Osteoblast (primary cell): ENCODE measurements around the gene KAZN. TPM values are rescaled to one million over a fixed set of nuclear protein-coding genes. Genes with fewer than 3 reads are reported as not detected.

ENCODE experiments used
- DNase-seq: peaks from one replicate; pipeline ENCODE4 v3.0.0; 2011; ENCODE audit warnings: low spot score, mixed read lengths; ENCODE audit not compliant: insufficient read length; ENCODE audit errors: missing footprints
- H2AFZ ChIP-seq: 2 replicates; pipeline ENCODE4 v1.6.0; 2011; ENCODE audit warnings: mild to moderate bottlenecking, low read length
- H3K27ac ChIP-seq: 2 replicates; pipeline ENCODE4 v1.5.1; 2011; ENCODE audit warnings: mild to moderate bottlenecking, low read depth, low read length, moderate library complexity
- H3K27me3 ChIP-seq: 2 replicates; pipeline ENCODE4 v1.6.0; 2012; ENCODE audit warnings: mild to moderate bottlenecking, control low read depth, inconsistent platforms, low read length, moderate library complexity; ENCODE audit not compliant: insufficient read depth
- H3K36me3 ChIP-seq: 2 replicates; pipeline ENCODE4 v1.5.1; 2011; ENCODE audit warnings: mild to moderate bottlenecking, low read length, control low read depth, moderate library complexity; ENCODE audit not compliant: insufficient read depth
- H3K4me1 ChIP-seq: 2 replicates; pipeline ENCODE4 v1.5.1; 2011; ENCODE audit warnings: mild to moderate bottlenecking, low read length, control low read depth, moderate library complexity; ENCODE audit not compliant: insufficient read depth
- H3K4me2 ChIP-seq: 2 replicates; pipeline ENCODE4 v1.6.0; 2011; ENCODE audit warnings: mild to moderate bottlenecking, low read length; ENCODE audit not compliant: insufficient read depth
- H3K4me3 ChIP-seq: fragments of 200-600 bp; sonication (generic); 3 replicates; pipeline ENCODE4 v1.5.1; 2012; ENCODE audit warnings: mild to moderate bottlenecking, low read length, inconsistent platforms; ENCODE audit not compliant: insufficient read depth
- H3K79me2 ChIP-seq: 2 replicates; pipeline ENCODE4 v1.6.0; 2012; ENCODE audit warnings: mild to moderate bottlenecking, low read length, control low read depth, inconsistent platforms; ENCODE audit not compliant: insufficient read depth
- H3K9me3 ChIP-seq: 2 replicates; pipeline ENCODE4 v1.5.1; 2011; ENCODE audit warnings: low read depth, low read length, control low read depth
- H4K20me1 ChIP-seq: 2 replicates; pipeline ENCODE4 v1.6.0; 2012; ENCODE audit warnings: mild to moderate bottlenecking, low read length, control low read depth; ENCODE audit not compliant: insufficient read depth
- total RNA-seq: library from RNA; depleted of rRNA; stranded (reverse); fragments of >200 nt; gene quantifications from 2 replicates; pipeline ENCODE4 v1.2.3, GENCODE V29; 2012
- TF ChIP-seq, protein P1 (sequence below): IDR thresholded peaks from 2 replicates; pipeline ENCODE4 v1.5.1; 2011; ENCODE audit warnings: mild to moderate bottlenecking, low read depth, low read length, moderate library complexity; ENCODE audit errors: extremely low read depth

The KAZN gene
- total RNA-seq, 1 donor: 9.0 TPM

DNA sequence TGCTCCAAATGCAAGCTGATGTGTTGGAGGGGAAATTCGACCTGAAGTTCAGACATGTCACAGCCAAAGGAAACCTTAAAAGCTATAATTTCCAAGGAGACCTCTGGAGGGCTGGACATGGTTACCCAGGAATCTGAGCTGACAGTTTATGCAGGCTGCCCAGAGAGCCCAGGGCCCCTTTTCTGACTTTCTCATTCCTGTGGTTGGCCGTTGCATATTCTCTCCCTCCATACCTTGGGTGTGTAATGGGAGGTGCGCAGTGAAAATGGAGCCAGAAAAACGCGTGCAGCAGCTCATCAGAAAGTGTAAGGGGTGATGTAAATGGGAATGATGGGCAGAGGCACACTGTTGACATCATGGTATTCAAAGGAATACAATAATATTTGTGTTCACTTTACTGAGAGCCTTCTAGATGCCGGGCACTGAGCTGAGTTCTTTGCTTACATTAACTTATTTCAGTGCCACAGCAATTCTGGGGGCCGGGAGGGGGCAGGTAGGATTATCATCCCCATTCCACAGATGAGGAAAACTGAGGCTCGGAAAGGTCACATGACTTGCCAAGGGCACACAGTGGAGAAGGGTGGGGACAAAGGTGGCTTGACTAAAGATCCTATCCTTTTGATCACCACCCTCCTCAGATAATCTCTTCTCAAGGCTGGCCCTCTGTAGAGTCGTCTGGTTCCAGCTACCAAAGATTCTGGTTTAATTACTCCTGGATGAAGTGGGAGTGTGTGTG is 38.6 kb downstream of the KAZN start:
- Histone ChIP-seq H3K4me2 (no peak overlapping the region), H3K4me3 (no peak overlapping the region), H4K20me1 (no peaks in the 10 kb centered on the region), H3K27ac (no peak overlapping the region), H3K79me2 (no peaks in the 10 kb centered on the region), H3K4me1 (no peaks in the 10 kb centered on the region), H3K36me3 (no peaks in the 10 kb centered on the region), H2AFZ (no peak overlapping the region), H3K9me3 (no peaks in the 10 kb centered on the region), H3K27me3 (no peaks in the 10 kb centered on the region)
- TF ChIP-seq, protein P1, sequence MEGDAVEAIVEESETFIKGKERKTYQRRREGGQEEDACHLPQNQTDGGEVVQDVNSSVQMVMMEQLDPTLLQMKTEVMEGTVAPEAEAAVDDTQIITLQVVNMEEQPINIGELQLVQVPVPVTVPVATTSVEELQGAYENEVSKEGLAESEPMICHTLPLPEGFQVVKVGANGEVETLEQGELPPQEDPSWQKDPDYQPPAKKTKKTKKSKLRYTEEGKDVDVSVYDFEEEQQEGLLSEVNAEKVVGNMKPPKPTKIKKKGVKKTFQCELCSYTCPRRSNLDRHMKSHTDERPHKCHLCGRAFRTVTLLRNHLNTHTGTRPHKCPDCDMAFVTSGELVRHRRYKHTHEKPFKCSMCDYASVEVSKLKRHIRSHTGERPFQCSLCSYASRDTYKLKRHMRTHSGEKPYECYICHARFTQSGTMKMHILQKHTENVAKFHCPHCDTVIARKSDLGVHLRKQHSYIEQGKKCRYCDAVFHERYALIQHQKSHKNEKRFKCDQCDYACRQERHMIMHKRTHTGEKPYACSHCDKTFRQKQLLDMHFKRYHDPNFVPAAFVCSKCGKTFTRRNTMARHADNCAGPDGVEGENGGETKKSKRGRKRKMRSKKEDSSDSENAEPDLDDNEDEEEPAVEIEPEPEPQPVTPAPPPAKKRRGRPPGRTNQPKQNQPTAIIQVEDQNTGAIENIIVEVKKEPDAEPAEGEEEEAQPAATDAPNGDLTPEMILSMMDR: no peak
- DNase-seq: no peak

DNA sequence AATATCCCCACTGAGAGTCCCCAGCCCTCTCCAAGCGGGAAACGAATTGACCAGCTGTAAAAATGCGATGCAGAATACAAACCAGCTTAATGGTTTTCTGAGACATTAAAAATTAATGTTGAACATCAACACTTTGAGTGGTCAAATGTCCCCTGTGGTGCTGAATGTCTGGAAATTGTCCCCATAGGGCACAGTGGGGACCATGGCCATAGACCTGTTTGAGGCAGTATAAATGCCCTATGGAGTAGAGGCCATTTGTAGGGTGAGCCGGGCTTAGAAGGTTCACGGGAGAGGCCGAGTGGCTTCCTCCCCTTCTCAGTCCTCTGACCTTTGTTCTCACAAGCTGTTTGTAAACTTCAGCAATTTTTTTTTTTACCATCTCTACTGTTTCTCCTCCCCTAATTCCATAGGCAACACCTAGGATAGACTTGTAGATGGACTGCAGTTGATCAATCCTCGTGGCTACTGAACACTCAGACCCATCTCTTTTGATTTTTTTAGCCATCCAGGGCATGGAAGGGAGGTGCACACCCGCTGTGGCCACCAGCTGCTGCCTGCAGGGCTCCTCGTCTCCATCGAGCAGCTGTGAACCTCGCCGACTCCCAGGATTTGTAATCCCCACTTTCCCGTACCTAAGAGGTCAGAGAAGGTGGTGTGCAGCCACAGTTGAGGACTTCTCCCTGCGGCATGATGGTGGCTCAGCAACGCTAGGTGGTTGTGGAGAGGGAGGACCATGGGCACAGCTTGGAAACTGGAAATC is 41.0 kb downstream of the KAZN start:
- H3K4me2 ChIP-seq: no peak overlapping the region

DNA sequence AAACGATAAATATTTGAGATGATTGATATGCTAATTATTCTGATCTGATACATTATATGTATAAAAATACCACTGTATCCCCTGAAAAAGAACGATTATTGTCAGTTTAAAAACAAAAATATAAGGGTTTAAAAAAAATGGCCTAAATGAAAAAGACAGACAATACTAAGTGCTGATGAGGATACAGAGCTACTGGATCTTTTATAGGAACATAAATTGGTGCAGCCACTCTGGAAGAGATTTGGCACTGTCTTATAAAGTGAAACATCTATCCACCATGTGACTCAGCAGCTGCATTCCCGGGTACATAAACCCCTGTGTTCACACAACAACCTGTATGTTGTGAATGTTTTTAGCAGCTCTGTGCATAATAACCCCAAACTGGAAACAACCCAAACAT is 44.2 kb downstream of the KAZN start:
- no peak overlapping the region for H3K4me3 ChIP-seq
- TF ChIP-seq, protein P1: no peak
- DNase-seq: no peak
- no peaks in the 10 kb centered on the region for H3K79me2 ChIP-seq
- no peak overlapping the region for H2AFZ ChIP-seq
- H3K36me3 ChIP-seq: no peaks in the 10 kb centered on the region
- no peaks in the 10 kb centered on the region for H3K4me1 ChIP-seq
- H3K4me2 ChIP-seq: no peak overlapping the region
- H3K27ac ChIP-seq: no peak overlapping the region
- H4K20me1 ChIP-seq: no peaks in the 10 kb centered on the region
- H3K27me3 ChIP-seq: no peaks in the 10 kb centered on the region
- no peaks in the 10 kb centered on the region for H3K9me3 ChIP-seq

More for the DNA sequence above, 41.0 kb downstream of the KAZN start:
- TF ChIP-seq, protein P1: no peak
- DNase-seq: no peak
- no peaks in the 10 kb centered on the region for H3K4me1 ChIP-seq
- H3K27ac ChIP-seq: no peak overlapping the region
- H3K27me3 ChIP-seq: no peaks in the 10 kb centered on the region
- no peaks in the 10 kb centered on the region for H3K79me2 ChIP-seq
- H2AFZ ChIP-seq: no peak overlapping the region
- H3K9me3 ChIP-seq: no peaks in the 10 kb centered on the region
- no peaks in the 10 kb centered on the region for H4K20me1 ChIP-seq
- H3K4me3 ChIP-seq: no peak overlapping the region
- no peaks in the 10 kb centered on the region for H3K36me3 ChIP-seq

DNA sequence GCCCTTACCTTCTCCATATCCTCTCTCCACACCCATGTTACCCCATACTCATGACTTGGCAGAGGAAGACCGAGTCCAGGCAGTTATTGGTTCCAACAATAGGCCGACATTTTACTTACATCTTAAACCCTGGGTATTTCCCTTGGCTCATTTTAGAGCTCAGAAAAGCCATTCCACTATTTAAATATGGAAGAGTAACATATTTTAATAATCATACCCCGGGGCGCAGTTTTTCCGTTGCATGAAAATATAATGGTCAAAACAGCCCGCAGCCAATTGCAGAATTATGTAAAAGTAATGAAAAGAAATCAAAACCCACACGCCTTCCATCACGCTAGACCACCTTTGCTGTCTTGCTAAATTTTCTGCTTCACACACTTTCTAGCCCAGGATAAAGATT is 48.5 kb downstream of the KAZN start:
- no peak overlapping the region for H3K27ac ChIP-seq
- no peaks in the 10 kb centered on the region for H3K27me3 ChIP-seq
- DNase-seq: no peak
- peaks cover 2% of the 10 kb centered on the region for H4K20me1 ChIP-seq
- H2AFZ ChIP-seq: no peak overlapping the region
- no peaks in the 10 kb centered on the region for H3K79me2 ChIP-seq
- TF ChIP-seq, protein P1: no peak
- H3K9me3 ChIP-seq: no peaks in the 10 kb centered on the region
- no peak overlapping the region for H3K4me3 ChIP-seq
- no peak overlapping the region for H3K4me2 ChIP-seq
- H3K4me1 ChIP-seq: peaks cover 7% of the 10 kb centered on the region
- H3K36me3 ChIP-seq: no peaks in the 10 kb centered on the region
